CD4-positive, alpha-beta T cell treated with Interleukin-12 subunit alpha and Interleukin-12 subunit beta, for 1 hour (primary cell): ENCODE results near the gene PUM2.

Source experiments
- DNase-seq: peaks from one replicate; pipeline ENCODE4 v3.0.0-alpha.2; 2020

Gene PUM2

GRCh38 chr2:20343128-20343527 lies 7.5 kb downstream of the PUM2 start:
- no peak for DNase-seq

GRCh38 chr2:20339012-20339411 lies 11.6 kb downstream of the PUM2 start:
- no peak for DNase-seq

GRCh38 chr2:20334605-20335203 lies 15.9 kb downstream of the PUM2 start:
- no peak for DNase-seq

GRCh38 chr2:20333738-20334137 lies 16.9 kb downstream of the PUM2 start:
- no peak for DNase-seq

DNA sequence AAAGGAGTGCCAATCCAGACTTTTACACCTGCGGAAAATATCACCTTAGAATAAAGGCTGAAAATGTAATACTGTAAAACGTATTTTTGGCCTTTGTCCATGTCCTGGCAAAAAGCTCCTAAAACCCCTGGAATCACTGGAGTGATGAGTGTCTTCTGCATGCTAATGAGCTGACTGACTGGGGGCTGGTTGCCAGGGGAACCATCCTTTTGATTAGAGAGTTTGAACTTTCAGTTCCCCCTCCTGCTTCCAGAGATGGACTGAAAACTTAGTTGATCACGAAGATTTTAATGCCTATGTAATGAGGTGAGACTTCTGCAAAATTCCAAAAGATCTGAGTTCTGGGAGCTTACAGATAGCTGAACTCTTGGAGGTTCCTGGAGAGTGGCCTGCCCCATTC lies 20.5 kb downstream of the PUM2 start:
- DNase-seq = no peak

- DNase-seq = no peak
Observed at GRCh38 chr2:20327370-20327769, 23.3 kb downstream of the PUM2 start.

- DNase-seq = peak; percentile 65
Observed at GRCh38 chr2:20326163-20326780, 24.4 kb downstream of the PUM2 start.

GRCh38 chr2:20322527-20323300 lies 27.9 kb downstream of the PUM2 start:
- DNase-seq = no peak

- DNase-seq = no peak
Observed at GRCh38 chr2:20317690-20318089, 33.0 kb downstream of the PUM2 start.

DNA sequence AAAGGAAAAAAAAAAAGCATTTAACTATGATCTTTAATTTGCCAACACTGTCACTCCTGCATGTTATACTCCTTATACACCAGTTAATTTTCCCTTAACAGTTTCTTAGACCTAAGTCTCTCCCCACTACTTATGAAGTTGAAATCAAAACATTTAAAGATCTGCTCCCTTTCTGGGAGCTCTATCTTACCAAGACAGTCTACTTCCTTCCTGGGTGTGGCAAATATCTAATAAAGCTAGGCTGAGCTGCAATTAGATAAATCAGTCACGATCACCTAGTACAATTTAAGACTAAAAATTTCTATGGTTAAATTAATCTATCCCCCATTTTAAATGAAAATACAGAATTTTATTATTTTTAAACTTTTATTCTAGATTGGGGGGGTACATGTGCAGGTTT lies 33.4 kb downstream of the PUM2 start:
- DNase-seq = no peak

GRCh38 chr2:20314562-20315501 lies 35.8 kb downstream of the PUM2 start:
- no peak for DNase-seq

- no peak for DNase-seq
Observed at GRCh38 chr2:20313659-20314058, 37.0 kb downstream of the PUM2 start.

DNA sequence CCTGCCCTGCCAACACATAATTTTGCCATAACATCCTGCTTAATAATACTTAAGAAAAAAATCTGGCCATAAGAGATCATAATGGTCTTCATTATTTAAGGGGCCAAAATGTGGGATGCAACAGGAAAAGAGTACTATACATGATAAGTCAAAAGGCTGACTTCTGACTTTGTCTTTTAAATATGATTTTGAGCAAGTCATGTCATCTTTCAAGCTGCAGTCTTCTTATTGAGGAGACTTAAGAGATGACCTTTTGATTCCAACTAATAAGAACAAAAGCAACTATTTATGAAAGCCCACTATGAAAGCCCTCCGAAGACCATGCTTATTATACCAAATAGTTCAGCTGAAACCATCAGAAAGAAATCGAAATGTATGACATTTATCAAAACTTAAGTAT lies 41.6 kb downstream of the PUM2 start:
- DNase-seq = no peak

- DNase-seq = no peak
Observed at GRCh38 chr2:20307311-20307710, 43.3 kb downstream of the PUM2 start.

DNA sequence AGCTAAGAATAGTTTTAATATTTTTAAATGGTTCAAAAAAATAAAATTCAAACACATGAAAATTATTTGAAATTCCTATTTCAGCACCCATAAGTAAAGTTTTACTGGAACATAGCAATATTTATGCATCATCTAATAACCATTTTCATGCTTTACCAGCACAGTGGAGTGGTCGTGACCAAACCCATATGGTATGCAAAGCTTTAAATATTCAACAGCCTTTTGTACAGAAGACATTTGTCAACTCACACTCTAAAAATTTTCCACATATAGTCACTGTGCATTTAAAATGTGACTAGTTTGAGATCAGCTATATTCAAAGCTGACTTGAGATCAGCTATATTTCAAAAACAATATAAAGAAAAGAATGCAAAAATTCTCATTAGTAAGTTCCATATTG lies 46.2 kb downstream of the PUM2 start:
- DNase-seq = no peak

DNA sequence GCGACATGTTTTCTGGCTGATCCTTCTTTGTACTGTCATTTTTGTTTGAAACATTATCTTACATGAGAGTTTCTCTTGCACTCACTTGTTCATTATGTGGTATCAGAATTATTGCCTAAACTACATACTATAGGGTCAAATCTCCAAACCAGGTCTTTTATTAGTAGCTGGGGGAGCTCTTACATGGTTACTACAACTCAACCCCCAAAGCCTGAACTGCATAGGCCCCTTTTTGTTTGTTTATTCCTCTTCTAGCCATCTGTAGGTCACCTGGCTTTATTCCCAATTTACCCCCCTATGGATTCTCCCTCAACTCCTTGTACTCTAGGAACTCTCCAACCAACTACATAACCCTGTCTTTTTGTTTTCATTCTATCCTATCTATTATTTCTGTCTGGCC lies 46.7 kb downstream of the PUM2 start:
- DNase-seq = no peak

DNA sequence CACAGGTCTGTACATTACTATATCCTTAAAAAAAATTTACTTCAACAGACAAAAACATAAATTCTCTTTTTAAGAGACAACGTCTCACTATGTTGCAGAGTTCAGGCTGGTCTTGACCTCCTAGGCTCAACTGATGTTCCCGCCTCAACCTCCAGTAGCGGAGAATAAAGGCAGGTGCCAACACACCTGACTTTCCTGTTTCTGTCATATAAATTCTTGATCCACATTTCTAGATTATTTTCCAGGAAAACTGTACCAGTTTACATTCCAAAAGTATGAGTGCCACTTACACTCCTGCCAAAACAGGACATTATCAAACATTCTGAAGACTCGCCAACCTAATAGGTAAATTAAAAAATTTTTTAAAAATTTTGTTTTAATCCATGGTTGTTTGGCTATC lies 48.6 kb downstream of the PUM2 start:
- DNase-seq = no peak

GRCh38 chr2:20300656-20301055 lies 50.0 kb downstream of the PUM2 start:
- no peak for DNase-seq

DNA sequence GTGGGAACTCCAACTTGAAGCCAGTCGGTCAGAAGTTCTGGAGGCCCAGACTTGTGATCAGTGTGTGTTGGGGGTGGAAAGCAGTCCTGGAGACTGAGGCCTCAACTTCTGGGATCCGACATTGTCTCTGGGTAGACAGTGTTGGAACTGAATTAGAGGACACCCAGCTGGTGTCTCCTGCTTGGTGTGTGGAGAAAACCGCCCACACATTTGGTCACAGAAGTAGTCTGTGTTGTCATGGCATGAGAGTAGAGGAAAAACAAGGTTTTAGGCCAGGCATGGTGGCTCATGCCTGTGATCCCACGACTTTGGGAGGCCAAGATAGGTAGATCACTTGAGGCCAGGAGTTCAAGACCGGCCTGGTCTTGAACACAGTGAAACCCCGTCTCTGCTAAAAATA lies 51.5 kb downstream of the PUM2 start:
- no peak for DNase-seq

DNA sequence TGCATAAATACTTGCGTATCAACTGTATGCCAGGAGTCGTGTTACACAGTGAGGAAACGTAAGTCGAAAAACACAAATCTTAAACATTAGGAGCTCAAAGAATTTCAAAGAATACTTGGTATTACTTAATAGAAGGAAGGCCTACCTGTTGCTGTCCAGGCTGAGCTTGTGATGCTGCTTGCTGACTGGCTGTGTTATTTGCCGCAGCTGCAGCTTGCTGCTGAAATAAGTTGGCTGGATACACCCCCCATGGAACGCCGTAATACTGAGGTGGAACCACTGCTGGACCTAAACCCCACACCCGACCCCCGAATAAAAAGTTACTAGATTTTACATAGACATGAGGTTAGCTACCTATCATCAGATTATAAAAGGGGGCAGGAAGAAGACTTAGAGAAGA lies 56.4 kb downstream of the PUM2 start:
- DNase-seq = no peak

- DNase-seq = no peak
Observed at GRCh38 chr2:20292984-20293383, 57.7 kb downstream of the PUM2 start.

DNA sequence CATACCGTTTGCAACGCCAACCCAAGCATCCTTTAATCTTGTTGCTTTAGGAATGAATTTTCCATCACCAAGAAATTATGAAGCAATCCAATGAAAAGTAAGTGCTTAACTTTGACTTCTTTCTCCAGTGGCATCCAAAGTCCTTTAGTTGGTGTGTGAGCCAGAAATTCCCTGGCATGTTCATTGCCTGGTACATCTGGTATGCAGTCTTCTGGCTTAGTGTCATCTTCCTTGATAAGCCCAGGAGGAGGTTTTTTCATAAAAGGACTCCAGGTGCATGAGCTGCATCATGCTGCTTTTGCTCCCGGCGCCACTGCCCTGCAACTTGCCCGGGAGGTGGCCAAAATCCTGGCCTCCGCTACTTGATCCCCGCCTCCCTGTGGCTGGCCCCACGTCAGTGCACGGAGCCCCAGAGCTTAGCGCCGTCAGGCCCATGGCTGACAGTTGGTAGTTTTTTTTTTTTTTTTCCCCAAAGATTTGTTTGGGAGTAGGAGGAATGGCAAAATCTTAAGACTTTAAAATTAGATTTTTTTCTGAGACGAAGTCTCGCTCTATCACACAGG lies 58.7 kb downstream of the PUM2 start:
- DNase-seq = no peak

DNA sequence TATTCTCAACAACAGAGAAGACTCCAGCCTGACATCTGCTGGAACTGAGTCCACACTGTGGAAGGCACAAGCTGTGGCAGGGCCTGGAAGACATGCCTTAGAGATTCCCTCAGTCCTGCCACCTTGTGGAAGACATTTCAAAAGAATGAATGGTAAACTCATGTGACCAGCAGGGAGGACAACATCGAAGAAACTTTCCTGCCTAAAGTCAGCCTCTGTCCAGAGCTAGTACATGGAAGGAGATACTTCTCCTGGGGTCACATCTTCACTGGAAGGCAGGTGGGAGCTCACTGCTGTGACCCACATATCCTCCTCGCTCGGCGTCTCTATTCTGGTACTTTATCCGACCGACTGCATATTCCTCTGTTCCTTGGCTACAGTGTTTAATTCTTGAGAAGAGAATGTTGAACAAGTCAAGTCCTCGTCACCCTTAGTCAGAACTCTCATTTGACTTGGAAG lies 59.5 kb downstream of the PUM2 start:
- DNase-seq = peak; percentile 28
